Measurements from ENCODE around the gene NKAIN4.

NKAIN4 gene

DNA sequence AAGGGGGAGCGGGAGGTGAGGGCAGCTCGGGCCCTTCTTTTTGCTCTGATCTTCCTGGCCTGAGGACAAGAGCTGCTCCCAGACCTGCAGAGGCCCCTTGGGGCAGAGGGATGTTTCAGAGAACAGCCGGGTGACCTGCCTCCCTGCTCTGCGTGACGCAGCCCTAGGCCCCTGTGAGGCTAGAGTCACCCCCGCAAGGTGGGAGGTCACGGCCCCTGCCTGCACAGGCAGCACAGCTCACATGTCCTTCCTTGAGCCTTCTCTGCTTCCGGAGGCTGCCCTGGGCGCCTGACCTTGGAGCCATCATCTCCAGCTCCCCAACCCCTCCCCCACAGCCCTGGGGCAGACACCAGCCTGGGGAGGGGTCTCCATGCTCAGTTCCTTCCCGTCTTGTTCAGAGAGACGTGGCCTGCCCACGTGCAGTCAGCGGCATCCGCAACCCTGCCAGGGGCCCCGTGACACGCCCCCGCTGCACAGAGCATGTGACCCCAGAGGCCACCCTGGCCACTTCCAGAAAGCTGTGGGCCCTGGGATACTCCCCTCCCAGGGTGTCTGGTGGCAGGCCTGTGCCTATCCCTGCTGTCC lies 18.8 kb downstream of the NKAIN4 start, which contains the start of gene BIRC7:
BIRC7 (plus strand) TSS at position 507 of the 585 bp plus-strand sequence. CDS start 192 bp downstream, outside the sequence.
- no peak within 1 kb of the TSS for H3K4me3 ChIP-seq (ENCODE audit: low read length)
- no peak for TF ChIP-seq EZH2phosphoT487 (IDR thresholded peaks at IDR 0.05; ENCODE audit: borderline replicate concordance, low read length)
- TF ChIP-seq, protein P1, sequence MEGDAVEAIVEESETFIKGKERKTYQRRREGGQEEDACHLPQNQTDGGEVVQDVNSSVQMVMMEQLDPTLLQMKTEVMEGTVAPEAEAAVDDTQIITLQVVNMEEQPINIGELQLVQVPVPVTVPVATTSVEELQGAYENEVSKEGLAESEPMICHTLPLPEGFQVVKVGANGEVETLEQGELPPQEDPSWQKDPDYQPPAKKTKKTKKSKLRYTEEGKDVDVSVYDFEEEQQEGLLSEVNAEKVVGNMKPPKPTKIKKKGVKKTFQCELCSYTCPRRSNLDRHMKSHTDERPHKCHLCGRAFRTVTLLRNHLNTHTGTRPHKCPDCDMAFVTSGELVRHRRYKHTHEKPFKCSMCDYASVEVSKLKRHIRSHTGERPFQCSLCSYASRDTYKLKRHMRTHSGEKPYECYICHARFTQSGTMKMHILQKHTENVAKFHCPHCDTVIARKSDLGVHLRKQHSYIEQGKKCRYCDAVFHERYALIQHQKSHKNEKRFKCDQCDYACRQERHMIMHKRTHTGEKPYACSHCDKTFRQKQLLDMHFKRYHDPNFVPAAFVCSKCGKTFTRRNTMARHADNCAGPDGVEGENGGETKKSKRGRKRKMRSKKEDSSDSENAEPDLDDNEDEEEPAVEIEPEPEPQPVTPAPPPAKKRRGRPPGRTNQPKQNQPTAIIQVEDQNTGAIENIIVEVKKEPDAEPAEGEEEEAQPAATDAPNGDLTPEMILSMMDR (IDR thresholded peaks at IDR 0.05; ENCODE audit: low read depth, low read length, poor library complexity, severe bottlenecking): no peak
- H3K4me2 ChIP-seq (ENCODE audit: low read length): peak within 1 kb of the TSS; percentile 33
- no peaks in the 10 kb centered on the region for H4K20me1 ChIP-seq (ENCODE audit: control insufficient read depth, insufficient read depth, low read depth, low read length)
- peak within 1 kb of the TSS; percentile 30 for H3K27ac ChIP-seq (ENCODE audit: low read depth, low read length)
- H3K36me3 ChIP-seq (ENCODE audit: control insufficient read depth, low read length): no peaks in the 10 kb centered on the region
- peaks cover 15% of the 10 kb centered on the region for H3K4me1 ChIP-seq (ENCODE audit: control insufficient read depth, low read length)
- no peaks in the 10 kb centered on the region for H3K9me3 ChIP-seq (ENCODE audit: control insufficient read depth, insufficient read depth, low read length)
- 0 out of 2 replicates have a peak, but pooled peaks cover 3% of the 10 kb centered on the region for H3F3A ChIP-seq (ENCODE audit: control insufficient read depth, insufficient read depth)
- H3K79me2 ChIP-seq (ENCODE audit: control insufficient read depth, low read length): no peaks in the 10 kb centered on the region
- peaks cover 25% of the 10 kb centered on the region for H3K27me3 ChIP-seq (ENCODE audit: control insufficient read depth, low read length)
- H3K9me2 ChIP-seq (replicated peaks; ENCODE audit: control insufficient read depth, low read length): no peaks in the 10 kb centered on the region

DNA sequence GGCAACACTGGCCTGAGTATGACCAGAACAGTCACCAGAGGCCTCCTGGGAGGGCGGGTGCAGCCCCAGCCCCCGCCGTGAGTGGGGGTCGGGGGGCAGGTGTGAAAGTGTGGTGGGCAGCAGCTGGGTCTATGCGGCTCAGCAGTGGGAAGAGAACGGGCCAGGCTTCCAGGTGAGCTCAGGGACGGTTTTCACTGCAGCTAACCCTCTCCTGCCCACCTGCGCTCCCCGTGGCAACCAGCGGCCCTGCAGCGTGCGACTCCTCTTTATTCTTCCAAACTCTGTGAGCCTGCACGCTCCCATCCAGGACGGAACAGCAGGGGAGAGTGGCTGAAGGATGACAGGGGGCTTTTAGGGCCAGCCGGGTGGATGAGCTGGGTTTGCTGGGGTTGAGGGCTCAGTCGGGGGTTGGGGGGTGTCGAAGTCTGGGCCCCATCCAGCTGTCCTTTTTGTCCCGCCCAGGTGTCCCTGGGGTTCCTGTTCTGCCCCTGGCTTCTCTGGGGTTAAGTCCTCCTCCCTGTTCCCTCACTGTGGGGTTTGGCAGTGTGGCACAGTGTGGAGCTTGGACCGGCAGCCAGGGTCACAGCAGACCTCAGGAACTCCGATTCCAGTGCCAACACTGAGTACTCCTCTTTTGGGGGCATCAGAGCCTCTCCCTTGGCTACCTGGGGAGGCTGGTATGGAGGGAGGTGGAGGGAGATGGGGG lies 19.4 kb downstream of the NKAIN4 start:
- H3K4me1 ChIP-seq (ENCODE audit: control insufficient read depth, low read length): peaks cover 15% of the 10 kb centered on the region
- TF ChIP-seq, protein P1 (IDR thresholded peaks at IDR 0.05; ENCODE audit: low read depth, low read length, poor library complexity, severe bottlenecking): peak; percentile 69
- TF ChIP-seq EZH2phosphoT487 (IDR thresholded peaks at IDR 0.05; ENCODE audit: borderline replicate concordance, low read length): no peak
- peaks cover 29% of the 10 kb centered on the region for H3K27me3 ChIP-seq (ENCODE audit: control insufficient read depth, low read length)
- H3K9me3 ChIP-seq (ENCODE audit: control insufficient read depth, insufficient read depth, low read length): no peaks in the 10 kb centered on the region
- no peaks in the 10 kb centered on the region for H3K9me2 ChIP-seq (replicated peaks; ENCODE audit: control insufficient read depth, low read length)
- H3K79me2 ChIP-seq (ENCODE audit: control insufficient read depth, low read length): no peaks in the 10 kb centered on the region
- H4K20me1 ChIP-seq (ENCODE audit: control insufficient read depth, insufficient read depth, low read depth, low read length): no peaks in the 10 kb centered on the region
- H3K4me3 ChIP-seq (ENCODE audit: low read length): no peak overlapping the region
- H3F3A ChIP-seq (ENCODE audit: control insufficient read depth, insufficient read depth): 0 out of 2 replicates have a peak, but pooled peaks cover 3% of the 10 kb centered on the region
- no peaks in the 10 kb centered on the region for H3K36me3 ChIP-seq (ENCODE audit: control insufficient read depth, low read length)
- H3K27ac ChIP-seq (ENCODE audit: low read depth, low read length): peak overlapping the region; percentile 30
- peak overlapping the region; percentile 33 for H3K4me2 ChIP-seq (ENCODE audit: low read length)

DNA sequence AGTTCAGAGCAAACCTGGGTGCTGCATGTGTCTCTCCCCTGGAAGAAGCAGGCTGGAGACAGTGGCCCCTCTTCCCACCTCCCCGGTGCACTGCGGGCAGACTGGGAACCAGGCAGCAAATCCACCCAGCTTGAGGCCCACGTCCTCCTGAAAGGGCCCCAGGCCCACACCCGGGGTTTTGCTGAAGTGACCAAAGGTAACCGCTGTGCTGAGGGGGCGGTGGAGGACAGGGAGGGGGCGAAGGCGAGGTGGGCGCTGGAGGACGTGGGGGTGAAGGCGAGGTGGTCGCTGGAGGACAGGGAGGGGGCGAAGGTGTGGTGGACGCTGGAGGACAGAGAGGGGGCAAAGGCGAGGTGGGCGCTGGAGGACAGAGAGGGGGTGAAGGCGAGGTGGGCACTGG lies 20.3 kb downstream of the NKAIN4 start:
- no peak for TF ChIP-seq EZH2phosphoT487 (IDR thresholded peaks at IDR 0.05; ENCODE audit: borderline replicate concordance, low read length)
- TF ChIP-seq, protein P1 (IDR thresholded peaks at IDR 0.05; ENCODE audit: low read depth, low read length, poor library complexity, severe bottlenecking): no peak
- no peak overlapping the region for H3K4me3 ChIP-seq (ENCODE audit: low read length)
- no peaks in the 10 kb centered on the region for H3K36me3 ChIP-seq (ENCODE audit: control insufficient read depth, low read length)
- H3K27me3 ChIP-seq (ENCODE audit: control insufficient read depth, low read length): peaks cover 29% of the 10 kb centered on the region
- H3K27ac ChIP-seq (ENCODE audit: low read depth, low read length): no peak overlapping the region
- H4K20me1 ChIP-seq (ENCODE audit: control insufficient read depth, insufficient read depth, low read depth, low read length): no peaks in the 10 kb centered on the region
- peaks cover 15% of the 10 kb centered on the region for H3K4me1 ChIP-seq (ENCODE audit: control insufficient read depth, low read length)
- no peaks in the 10 kb centered on the region for H3K9me2 ChIP-seq (replicated peaks; ENCODE audit: control insufficient read depth, low read length)
- H3K9me3 ChIP-seq (ENCODE audit: control insufficient read depth, insufficient read depth, low read length): no peaks in the 10 kb centered on the region
- no peaks in the 10 kb centered on the region for H3K79me2 ChIP-seq (ENCODE audit: control insufficient read depth, low read length)
- H3F3A ChIP-seq (ENCODE audit: control insufficient read depth, insufficient read depth): 0 out of 2 replicates have a peak, but pooled peaks cover 3% of the 10 kb centered on the region
- H3K4me2 ChIP-seq (ENCODE audit: low read length): no peak overlapping the region

Data from DOHH2 (cell line).